ENCODE results near the gene SLC52A3. TPM values are rescaled to one million over a fixed set of nuclear protein-coding genes. Genes with fewer than 3 reads are reported as not detected.

SLC52A3 gene
- polyA plus RNA-seq, 2 of the 4 experiments (the other 2 are of a cell fraction) = 0.56 to 0.63 TPM

DNA sequence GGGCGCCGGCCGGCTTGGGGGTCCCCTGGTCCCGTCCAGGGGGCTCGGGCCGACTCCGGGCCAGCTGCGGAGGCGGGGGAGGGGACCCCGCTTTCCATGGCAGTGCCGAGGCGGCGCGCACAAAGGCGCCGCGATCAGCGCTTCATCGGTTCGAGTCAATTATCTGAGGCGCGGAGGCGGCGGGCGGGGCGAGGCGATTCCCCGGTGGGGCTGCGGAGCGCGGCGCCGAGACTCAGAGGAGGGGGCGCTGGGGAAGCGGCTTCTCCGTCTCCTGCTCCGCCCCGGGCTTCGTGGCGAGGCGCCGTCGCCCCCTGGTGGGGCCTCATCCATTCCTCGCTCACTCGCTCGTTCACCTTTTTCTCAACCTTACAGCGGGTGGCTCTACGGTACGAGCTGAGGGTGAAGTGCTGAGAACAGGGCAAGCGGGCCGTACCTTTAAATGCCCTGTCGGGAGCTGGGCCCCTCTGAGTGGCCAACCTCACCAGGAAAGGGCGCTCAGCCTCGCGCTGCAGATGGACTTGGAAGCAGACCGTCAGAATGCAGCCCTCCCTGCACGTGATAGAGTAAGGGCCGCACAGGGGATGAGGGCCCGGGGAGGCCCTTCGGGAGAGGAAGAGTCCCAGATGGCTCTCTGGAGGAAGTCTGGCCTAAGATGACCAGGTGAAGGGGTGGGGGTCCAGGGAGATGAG, 39.9 kb downstream of the SLC52A3 start:
- H3K9me3 ChIP-seq = no peaks in the 10 kb centered on the region
- FAIRE-seq (no peak), DNase-seq (ENCODE audit: low read depth in 1 of 2, low spot score in 1 of 2) (peak; percentile 80 to 84), ATAC-seq (peak; percentile 91 to 97)
- ChIA-PET POLR2A (no interaction called here), CTCF (interaction anchor here (0.6 to 18.0 kb wide), 62 partner anchors 9 to 749 kb away, joined by 3 to 432 read pairs (median 4); partner anchors contain the start of genes CSNK2A1, SLC52A3 and SRXN1)
- H3K4me2 ChIP-seq = peak overlapping the region; percentile 94
- H3K27ac ChIP-seq = peak overlapping the region; percentile 75 to 90
- 17% methylated on average over 24 of the region's 60 CpGs for WGBS (ENCODE audit: missing lambda C conversion rate)
- 0 out of 3 replicates have a peak, but pooled peaks cover 3% of the 10 kb centered on the region for H3K4me1 ChIP-seq
- TF ChIP-seq, protein P1, sequence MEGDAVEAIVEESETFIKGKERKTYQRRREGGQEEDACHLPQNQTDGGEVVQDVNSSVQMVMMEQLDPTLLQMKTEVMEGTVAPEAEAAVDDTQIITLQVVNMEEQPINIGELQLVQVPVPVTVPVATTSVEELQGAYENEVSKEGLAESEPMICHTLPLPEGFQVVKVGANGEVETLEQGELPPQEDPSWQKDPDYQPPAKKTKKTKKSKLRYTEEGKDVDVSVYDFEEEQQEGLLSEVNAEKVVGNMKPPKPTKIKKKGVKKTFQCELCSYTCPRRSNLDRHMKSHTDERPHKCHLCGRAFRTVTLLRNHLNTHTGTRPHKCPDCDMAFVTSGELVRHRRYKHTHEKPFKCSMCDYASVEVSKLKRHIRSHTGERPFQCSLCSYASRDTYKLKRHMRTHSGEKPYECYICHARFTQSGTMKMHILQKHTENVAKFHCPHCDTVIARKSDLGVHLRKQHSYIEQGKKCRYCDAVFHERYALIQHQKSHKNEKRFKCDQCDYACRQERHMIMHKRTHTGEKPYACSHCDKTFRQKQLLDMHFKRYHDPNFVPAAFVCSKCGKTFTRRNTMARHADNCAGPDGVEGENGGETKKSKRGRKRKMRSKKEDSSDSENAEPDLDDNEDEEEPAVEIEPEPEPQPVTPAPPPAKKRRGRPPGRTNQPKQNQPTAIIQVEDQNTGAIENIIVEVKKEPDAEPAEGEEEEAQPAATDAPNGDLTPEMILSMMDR (IDR thresholded peaks at IDR 0.05) = peak; percentile 89
- TF ChIP-seq NFE2L2 (conservative IDR thresholded peaks at IDR 0.05; ENCODE audit: low read length) (no peak), MAZ (IDR thresholded peaks at IDR 0.05; ENCODE audit: borderline replicate concordance, low read depth, low read length) (0 out of 2 replicates have a peak, but pooled peaks have one; percentile 62), FOXS1 (CRISPR knock-in tag; IDR thresholded peaks at IDR 0.05) (no peak), PHF8 (IDR thresholded peaks at IDR 0.05; ENCODE audit: borderline replicate concordance, low read depth) (peak; percentile 43; the same call in 1 of the 2 replicates), RAD21 (conservative IDR thresholded peaks at IDR 0.05 in 1 of 2, IDR thresholded peaks at IDR 0.05 in 1 of 2) (peak; percentile 87 to 89), SMC3 (IDR thresholded peaks at IDR 0.05) (peak; percentile 95), ZFP36 (IDR thresholded peaks at IDR 0.05; ENCODE audit: borderline replicate concordance, partially characterized antibody) (no peak), ZC3H11A (IDR thresholded peaks at IDR 0.05) (no peak)
- TF ChIP-seq, protein P2, sequence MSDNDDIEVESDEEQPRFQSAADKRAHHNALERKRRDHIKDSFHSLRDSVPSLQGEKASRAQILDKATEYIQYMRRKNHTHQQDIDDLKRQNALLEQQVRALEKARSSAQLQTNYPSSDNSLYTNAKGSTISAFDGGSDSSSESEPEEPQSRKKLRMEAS (IDR thresholded peaks at IDR 0.05) = peak; percentile 56
- TF ChIP-seq, protein P3, sequence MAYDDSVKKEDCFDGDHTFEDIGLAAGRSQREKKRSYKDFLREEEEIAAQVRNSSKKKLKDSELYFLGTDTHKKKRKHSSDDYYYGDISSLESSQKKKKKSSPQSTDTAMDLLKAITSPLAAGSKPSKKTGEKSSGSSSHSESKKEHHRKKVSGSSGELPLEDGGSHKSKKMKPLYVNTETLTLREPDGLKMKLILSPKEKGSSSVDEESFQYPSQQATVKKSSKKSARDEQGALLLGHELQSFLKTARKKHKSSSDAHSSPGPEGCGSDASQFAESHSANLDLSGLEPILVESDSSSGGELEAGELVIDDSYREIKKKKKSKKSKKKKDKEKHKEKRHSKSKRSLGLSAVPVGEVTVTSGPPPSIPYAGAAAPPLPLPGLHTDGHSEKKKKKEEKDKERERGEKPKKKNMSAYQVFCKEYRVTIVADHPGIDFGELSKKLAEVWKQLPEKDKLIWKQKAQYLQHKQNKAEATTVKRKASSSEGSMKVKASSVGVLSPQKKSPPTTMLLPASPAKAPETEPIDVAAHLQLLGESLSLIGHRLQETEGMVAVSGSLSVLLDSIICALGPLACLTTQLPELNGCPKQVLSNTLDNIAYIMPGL (CRISPR knock-in tag; IDR thresholded peaks at IDR 0.05; ENCODE audit: borderline replicate concordance) = peak; percentile 78; the same call in 1 of the 2 replicates
- H3K4me3 ChIP-seq = peak overlapping the region; percentile 66

GRCh38 chr20:726160-726559, 42.1 kb downstream of the SLC52A3 start:
- FAIRE-seq = no peak
- no peaks in the 10 kb centered on the region for H3K9me3 ChIP-seq
- 0 out of 3 replicates have a peak, but pooled peaks cover 3% of the 10 kb centered on the region for H3K4me1 ChIP-seq
- 78% methylated on average over 4 of the region's 4 CpGs for WGBS (ENCODE audit: missing lambda C conversion rate)
- ChIA-PET POLR2A (no interaction called here), CTCF (interaction anchor here (1.3 to 18.0 kb wide), 7 partner anchors 13 to 158 kb away, joined by 3 to 432 read pairs (median 6); no protein-coding TSS in a partner anchor)
- no peak overlapping the region for H3K4me2 ChIP-seq
- no peak for ATAC-seq
- no peak overlapping the region for H3K27ac ChIP-seq
- H3K4me3 ChIP-seq = no peak overlapping the region
- TF ChIP-seq CHD4 (IDR thresholded peaks at IDR 0.05; ENCODE audit: borderline replicate concordance) (no peak), RNF2 (IDR thresholded peaks at IDR 0.05; ENCODE audit: borderline replicate concordance, low read depth) (no peak), HOXB13 (CRISPR knock-in tag; IDR thresholded peaks at IDR 0.05; ENCODE audit: low read depth) (no peak), HDAC2 (IDR thresholded peaks at IDR 0.05) (no peak), EHF (CRISPR knock-in tag; IDR thresholded peaks at IDR 0.05) (no peak), NFE2L2 (conservative IDR thresholded peaks at IDR 0.05; ENCODE audit: low read length) (no peak), FOSB (CRISPR knock-in tag; IDR thresholded peaks at IDR 0.05) (no peak), USF2 (IDR thresholded peaks at IDR 0.05) (no peak), SMC3 (IDR thresholded peaks at IDR 0.05) (no peak), KDM5A (IDR thresholded peaks at IDR 0.05) (no peak), PHF8 (IDR thresholded peaks at IDR 0.05; ENCODE audit: borderline replicate concordance, low read depth) (no peak), CBX2 (IDR thresholded peaks at IDR 0.05; ENCODE audit: borderline replicate concordance, low read depth) (no peak), RFX5 (IDR thresholded peaks at IDR 0.05) (no peak), EP300 (IDR thresholded peaks at IDR 0.05) (no peak), NPAS2 (CRISPR knock-in tag; IDR thresholded peaks at IDR 0.05; ENCODE audit: borderline replicate concordance) (no peak)
- TF ChIP-seq, protein P4, sequence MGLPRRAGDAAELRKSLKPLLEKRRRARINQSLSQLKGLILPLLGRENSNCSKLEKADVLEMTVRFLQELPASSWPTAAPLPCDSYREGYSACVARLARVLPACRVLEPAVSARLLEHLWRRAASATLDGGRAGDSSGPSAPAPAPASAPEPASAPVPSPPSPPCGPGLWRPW (IDR thresholded peaks at IDR 0.05) = no peak
- DNase-seq (ENCODE audit: low read depth in 1 of 2, low spot score in 1 of 2) = no peak
